Measurements from ENCODE around the gene PGAM2.

PGAM2 gene

DNA sequence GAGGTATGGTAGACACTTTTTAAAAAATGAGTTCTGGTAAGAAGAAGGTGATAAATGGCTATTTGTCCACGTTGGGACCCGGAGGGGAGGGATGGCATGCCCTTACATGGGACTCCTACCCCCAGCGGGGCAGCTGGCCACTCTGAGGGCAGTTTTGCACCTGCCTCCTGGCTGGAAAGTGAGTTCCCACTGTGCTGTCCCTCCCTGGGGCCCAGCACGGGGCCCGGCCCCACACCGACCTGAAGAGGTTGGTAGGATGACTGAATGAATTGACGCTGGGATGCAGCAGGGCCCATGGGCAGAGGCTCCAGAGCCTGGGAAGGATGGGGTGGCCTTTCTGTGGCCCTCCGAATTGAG is 38.2 kb upstream of the PGAM2 start:
- DNase-seq = no peak

DNA sequence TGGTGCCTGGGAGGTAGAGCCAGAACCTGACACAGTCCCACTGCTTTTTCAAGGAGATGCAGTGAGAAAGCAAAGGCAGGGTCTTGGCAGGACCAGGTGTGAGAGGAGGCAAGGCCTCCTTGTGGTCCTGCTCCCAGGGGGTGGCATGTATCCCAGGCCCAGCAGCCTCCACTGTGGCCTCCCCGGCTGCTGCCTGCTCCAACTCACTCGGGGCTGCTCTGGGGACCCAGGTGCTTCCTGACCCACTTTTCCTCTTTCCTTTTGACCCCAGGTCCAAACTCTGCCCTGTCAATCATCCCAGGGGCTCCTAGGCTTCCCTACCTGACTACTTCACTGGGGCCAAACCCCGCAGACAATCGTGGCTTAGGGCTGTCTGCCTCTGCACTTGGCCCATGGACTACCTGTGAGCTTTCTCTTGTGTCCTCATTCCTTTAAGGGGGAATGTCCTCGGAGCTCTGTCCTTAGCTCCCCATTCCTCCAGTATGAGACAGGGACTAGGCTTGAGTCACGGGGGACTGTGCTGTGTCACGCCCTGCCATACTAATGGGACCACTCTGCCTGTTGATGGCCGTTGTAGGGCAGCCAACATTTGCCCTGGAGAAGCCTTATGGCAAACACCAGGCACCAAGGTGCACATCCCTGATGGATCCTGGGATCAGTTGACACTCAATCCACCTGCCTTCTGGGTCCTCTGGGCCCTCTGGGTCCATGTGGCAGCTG is 37.6 kb upstream of the PGAM2 start:
- DNase-seq = no peak

GRCh38 chr7:44101966-44102845 is 36.8 kb upstream of the PGAM2 start:
- no peak for DNase-seq

DNA sequence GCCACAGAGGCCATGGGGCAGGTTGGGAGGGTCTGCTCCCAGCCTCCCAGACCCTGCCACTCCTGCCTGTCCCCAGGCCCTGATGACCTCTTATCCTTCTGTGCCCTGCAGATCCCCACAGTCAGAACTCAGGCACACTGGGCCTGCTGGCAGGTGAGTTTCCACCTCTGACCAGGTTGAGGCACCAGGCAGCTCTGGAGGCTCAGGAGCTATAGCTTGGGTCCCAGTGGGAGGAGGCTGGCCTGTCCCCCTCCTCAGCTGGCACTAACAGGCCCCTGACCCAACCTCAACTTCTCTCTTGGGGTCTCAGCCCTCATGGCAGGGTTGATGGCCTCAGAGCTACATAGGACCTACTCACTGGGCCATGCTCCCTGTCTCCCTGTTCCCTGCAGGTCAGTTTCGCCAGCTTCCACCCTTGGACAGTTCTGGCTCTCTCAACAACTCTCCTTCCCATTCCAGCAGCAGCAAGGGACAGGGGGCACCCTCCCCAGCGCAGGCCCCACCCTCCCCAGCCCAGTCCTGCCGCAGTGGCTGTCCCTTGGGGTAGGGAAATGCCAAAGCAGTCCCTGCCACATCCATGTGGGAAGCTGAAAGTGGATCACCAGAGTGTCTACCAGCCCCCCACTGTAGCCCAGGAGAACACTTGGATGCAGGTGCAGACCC is 36.1 kb upstream of the PGAM2 start:
- no peak for DNase-seq

DNA sequence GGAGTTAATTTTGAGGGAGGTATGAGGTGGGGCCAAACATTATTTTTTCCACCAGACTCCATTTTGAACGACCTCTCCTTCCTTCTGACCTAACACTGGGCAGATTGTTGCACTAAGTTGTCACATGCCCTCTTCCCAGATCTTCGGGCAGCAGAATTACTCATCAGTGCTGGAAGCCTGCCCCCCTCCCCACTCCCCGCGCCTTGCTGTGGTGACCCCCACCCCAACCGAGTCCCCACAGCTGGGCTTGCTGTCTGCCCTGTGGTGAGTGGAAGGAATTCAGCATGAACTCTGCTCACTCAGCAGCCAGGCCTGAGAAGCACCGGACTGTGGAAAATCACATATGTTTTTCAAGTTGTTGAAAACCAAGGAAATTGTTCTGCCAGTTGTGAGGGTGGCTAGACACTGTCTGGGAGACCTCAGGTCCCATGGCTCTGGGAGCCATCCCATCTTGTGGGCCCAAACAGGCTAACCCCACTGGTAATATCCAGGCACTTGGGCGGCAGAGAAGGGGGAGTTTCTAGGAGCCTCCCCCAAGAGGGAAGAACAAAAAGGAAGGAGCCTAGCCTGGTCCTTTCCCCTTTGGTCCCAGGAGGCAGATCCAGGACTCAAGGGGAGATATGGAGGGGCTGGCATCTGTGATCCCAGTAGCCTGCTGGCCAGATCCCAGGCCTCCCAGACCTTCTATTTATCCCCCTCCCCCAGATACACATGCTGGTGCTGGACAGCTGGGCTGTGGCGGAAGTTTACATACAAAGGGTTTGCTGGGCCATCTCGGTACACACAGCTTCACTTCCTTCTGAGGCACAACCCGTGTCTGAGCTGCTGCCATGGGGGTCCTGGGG is 35.3 kb upstream of the PGAM2 start:
- DNase-seq = no peak

DNA sequence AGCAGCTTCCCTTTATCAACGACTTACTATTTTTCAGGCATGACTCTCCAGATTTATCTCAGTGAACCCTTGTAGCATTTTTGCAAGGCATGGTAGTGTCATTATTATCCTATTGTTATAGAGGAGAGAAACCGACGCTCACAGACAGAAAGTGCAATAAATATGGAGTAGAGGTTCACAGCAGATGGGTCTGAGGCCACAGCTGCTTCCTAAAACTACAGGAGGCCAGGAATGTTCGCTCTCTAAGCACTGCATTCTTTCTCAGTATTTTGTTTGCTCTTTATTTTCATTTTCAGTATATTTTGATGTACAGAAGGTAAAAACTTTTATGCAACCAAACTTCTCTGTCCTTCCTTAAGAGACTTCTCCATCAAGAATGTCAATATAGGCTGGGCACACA is 34.3 kb upstream of the PGAM2 start:
- DNase-seq = no peak

DNA sequence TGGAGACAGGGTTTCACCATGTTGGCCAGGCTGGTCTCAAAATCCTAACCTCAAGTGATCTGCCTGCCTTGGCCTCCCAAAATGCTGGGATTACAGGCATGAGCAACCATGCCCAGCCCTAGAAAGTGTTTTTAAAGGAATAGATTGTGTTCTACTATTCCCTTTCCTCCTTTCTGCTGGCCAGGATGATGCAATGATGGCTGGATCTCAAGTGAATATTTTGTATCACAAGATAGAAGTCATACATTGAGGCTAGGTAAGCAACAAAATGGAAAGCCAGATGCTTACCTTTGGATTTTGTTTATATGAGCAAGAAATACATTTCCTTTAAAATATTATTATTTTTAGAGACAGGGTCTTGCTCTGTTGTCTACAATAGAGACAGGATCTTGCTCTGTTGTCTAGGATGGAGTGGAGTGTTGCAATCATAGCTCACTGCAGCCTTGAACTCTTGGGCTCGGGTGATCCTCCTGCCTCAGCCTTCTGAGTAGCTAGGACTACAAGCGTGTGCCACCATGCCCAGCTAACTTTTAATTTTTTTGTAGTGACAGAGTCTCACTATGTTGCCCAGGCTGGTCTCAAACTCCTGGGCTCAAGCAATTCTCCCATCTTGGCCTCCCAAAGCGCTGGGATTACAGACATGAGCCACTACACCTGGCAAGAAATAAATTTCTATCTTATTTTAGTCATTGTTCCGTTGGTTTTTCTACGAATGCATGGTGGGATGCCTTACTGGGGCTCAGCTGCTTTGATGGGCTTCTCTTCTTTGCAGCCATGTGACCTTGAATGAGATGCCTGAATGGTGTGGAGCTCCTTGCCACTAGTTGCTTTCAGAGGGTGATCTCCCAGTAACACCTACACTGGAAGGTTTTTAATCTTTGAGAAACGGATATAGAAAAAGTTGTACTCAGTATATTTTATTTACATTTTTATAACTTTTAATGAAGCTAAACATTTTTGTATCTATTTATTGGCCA is 33.0 kb upstream of the PGAM2 start:
- no peak for DNase-seq

- DNase-seq = no peak
Measured at GRCh38 chr7:44097064-44097932, 31.9 kb upstream of the PGAM2 start.

DNA sequence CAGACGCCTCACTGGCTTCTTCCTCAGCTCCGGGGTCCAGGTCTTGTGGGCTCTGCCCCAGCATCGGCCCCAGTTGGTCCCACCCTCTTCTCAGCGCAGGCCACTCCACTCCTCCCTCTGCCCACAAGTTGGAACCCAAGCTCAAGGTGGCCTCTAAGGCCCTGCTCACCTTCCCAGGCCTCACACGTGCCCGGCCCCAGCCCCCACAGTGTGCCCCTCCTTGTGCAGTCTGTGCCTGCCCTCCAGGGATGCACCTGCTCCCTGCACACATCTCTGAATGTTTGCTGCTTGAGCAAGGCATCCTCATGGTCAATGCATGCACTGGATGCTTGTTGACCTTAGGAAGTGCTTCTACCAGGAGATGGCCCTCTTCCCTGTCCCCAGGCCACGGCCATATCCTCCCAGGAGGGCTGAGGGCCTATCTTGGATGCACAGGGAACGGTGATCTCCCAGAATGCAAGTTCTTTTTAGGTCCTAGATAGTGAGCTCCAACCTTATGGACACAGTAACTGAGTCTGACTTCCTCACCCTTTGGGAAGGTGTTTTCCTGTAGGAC is 31.0 kb upstream of the PGAM2 start:
- DNase-seq = no peak

DNA sequence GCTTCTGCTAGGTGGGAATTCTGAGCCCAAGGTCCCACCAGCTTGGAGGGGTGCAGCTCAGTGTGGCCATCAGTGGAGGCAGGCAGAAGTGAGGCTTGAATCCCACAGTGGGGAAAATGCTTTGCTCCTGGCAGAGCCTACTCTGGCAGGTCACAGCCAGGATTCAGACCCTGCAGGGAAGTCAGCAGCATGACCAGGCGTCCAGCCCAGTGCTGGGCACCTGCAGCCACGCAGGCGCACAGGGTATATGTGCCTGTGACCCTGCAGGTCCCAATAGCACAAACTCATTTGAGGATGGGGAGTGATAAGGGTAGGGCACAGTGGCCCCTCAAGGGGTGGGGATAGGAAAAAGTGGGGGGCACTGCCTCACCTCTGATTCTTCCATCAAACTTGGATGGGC is 30.4 kb upstream of the PGAM2 start:
- no peak for DNase-seq

GRCh38 chr7:44094883-44095592 is 29.7 kb upstream of the PGAM2 start:
- DNase-seq = no peak

DNA sequence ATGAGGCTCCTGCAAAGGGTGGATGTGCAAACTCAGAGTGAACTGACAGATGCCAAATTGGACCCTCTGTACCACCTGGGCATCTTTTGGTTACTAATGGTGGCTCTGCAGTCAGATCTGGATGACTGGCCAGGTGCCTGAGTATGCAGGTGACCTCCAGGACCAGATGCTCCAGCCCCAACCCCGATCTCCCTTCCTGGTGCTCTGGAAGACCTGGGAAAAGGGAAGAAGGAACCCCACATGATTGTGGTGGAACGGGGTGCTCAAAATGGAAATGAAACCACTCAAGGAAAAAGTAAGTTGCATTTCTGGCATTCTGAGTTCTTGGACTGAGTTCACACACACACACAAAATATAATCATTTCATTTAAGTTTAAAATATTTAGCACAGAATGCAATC is 29.0 kb upstream of the PGAM2 start:
- DNase-seq = no peak

DNA sequence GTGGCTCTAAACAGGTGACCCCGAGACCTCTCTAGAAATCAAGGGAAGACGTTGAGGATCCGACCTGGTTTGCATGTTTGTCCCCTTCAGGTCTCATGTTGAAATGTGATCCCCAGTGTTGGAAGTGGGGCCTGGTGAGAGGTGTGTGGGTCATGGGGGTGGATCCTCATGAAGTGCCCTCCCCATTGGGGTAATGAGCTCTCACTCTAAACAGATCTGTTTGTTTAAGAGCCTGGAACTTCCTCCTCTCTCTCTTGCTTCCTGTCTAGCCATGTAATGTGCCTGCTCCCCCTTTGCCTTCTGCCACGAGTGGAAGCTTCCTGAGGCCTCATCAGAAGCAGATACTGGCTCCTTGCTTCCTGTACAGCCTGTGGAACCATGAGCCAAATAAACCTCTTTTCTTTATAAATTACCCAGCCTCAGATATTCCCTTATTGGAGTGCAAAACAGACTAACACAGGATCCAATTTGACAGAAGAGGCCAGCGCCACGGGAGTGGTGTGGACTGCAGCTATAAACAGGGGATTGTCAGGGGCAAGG is 27.8 kb upstream of the PGAM2 start:
- no peak for DNase-seq

- DNase-seq = no peak
Measured at GRCh38 chr7:44087911-44088838, 22.8 kb upstream of the PGAM2 start.

DNA sequence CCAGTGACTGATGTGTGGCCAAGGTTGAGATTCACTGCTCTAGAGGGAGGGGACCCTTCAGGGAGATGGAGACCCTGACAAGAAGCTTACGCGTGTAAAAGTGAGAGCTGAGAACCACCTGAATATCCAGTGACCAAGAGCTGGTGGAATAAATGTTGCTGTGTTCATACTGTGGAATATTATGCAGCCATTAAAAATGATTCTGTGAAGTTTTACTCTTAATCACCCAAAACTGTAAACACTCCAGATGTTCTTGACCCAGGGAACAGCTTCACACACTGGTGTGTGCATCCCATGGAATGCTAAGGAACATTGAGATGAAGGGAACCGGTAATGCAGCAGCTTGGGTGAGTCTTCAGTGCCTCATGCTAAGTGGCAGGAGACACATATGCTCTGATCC is 21.3 kb upstream of the PGAM2 start:
- DNase-seq = no peak

DNA sequence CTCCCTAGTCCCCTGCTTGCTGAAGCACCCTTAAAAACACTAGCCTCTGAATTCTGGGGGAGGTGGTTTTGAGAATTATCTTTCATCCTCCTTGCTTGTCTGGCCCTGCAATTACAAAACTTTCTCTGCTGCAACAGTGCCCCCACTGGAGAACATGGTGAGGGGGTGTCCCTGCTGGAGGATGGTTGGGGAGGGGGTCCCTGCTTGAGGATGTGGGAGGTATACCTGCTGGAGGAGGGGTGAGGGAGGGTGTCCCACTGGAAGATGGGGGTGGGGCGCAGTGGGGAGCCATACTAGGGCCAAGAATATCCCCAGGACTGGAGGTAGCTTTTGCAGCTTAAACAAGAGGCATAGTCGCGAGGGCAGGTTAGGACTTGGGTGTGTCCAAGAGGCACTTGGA is 20.2 kb upstream of the PGAM2 start:
- DNase-seq = no peak

DNA sequence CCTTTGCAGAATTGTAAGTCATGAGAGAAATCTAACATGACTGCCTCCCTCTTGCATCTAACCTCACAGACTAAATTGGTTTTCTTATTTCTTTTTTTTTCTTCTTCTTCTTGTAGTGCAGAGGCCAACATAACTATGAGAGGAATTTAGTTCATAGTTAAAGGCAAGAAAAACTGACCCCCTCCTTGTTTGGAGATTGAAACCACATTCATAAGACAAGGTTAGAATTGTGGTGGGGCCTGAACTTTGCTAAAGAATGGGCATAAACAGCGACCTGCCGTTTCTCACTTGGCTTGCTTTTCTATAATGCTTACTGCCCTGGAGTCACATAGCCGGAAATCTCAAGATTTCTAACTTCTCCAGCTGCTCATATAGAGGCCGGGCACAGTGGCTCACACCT is 19.3 kb upstream of the PGAM2 start:
- DNase-seq = no peak

- no peak for DNase-seq
Measured at GRCh38 chr7:44083796-44084195, 18.4 kb upstream of the PGAM2 start.
